Fibroblast of villous mesenchyme (primary cell): Measurements from ENCODE around the gene KY. TPM values are rescaled to one million over a fixed set of nuclear protein-coding genes. Genes with fewer than 3 reads are reported as not detected.

Source experiments
- DNase-seq: peaks from one replicate; pipeline ENCODE4 v3.0.0-alpha.2; 2010; ENCODE audit warnings: low read depth
- H3K4me3 ChIP-seq: 2 replicates; pipeline ENCODE4 v1.5.1; 2011; ENCODE audit warnings: low read depth, mild to moderate bottlenecking, low read length
- total RNA-seq: library from RNA; depleted of rRNA; stranded (reverse); fragments of >200 nt; gene quantifications from 2 replicates; pipeline ENCODE4 v1.2.3, GENCODE V29; 2012
- TF ChIP-seq, protein P1 (sequence below): IDR thresholded peaks from 2 replicates; pipeline ENCODE4 v1.5.1; 2012; ENCODE audit warnings: low read depth, mild to moderate bottlenecking, low read length; ENCODE audit not compliant: insufficient read depth

Gene KY
- total RNA-seq, 1 donor, result not detected

DNA sequence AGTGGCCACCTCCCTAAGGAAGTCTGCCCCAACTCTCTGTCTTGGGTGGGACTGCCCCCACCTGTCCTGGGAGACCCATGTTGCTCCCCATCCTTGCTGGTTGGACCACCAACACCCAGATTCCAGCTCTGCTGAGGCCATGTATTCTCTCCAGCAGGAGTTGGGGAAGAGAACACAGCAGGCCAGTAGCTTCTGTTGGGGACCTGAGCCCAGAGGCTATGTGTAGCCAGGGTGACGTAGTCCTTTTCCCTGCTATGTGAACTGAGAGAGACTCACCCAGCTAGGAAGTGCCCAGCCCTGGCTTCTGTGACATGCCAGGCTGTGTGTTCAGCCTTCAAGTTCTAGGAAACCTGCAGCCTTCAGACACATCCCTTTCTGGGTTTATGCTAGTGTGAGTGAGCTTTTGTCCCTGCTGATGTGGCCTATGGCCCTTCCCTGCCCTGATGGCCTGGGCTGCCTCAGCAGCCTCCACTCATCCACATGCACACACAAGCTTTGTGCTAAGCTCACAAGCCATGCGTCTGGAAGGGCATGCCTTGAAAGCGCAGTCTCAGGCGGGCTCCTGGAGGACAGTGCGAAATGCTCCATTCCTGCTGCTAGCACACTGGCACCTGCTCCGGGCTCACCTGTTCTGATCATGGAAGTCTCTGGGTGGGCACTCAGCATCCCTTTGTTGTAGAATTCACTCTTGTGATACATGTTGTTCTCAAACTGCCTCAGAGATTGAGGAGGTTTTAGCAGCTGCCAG lies 42.6 kb downstream of the KY start:
- no peak for DNase-seq
- TF ChIP-seq, protein P1, sequence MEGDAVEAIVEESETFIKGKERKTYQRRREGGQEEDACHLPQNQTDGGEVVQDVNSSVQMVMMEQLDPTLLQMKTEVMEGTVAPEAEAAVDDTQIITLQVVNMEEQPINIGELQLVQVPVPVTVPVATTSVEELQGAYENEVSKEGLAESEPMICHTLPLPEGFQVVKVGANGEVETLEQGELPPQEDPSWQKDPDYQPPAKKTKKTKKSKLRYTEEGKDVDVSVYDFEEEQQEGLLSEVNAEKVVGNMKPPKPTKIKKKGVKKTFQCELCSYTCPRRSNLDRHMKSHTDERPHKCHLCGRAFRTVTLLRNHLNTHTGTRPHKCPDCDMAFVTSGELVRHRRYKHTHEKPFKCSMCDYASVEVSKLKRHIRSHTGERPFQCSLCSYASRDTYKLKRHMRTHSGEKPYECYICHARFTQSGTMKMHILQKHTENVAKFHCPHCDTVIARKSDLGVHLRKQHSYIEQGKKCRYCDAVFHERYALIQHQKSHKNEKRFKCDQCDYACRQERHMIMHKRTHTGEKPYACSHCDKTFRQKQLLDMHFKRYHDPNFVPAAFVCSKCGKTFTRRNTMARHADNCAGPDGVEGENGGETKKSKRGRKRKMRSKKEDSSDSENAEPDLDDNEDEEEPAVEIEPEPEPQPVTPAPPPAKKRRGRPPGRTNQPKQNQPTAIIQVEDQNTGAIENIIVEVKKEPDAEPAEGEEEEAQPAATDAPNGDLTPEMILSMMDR, result no peak

DNA sequence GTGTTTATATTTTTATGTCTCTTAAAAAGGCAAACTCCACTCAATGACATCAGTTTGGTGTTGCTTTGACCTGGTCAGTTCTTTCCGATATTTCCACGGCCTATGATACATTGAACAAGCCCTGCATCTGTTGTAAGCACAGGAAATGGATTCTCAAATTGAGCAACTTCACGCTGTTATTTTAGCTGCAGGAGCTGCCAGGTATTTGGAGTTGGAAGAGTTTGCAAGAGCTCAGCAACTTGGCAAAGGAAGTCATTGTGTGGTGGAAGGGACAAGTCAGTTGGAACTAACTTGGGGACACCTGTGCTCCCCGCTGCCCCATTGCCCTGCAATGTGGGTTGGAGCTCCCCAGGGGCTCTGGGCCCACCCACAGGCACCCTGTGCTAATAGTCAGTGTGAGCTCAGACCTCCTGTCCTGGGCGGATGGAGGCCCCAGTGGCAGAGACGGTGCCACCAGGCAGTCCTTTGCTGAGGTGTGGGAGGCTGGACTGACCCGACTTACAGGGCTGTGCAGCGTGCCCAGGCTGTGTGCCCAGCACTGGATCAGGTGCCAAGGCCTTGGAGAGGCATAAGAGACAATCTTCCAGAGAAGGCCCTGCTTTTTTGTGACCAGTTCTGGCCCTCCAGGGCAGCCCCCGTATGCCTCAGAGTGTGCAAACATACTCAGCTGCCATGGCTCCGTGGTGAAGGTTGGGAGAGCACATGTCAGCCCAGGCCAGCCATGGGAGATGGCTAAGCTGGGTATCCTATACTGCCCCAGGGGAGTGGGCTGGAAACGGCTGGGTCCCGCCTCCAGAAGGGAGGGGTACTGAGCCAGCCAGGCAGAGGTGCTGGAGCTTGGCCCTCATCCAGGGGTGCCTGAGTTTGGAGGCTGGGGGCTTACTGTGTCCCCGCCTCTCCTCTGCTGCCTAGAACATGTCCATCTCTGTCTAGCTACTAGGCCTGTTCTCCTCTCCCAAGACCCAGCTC lies 43.5 kb downstream of the KY start:
- no peak overlapping the region for H3K4me3 ChIP-seq
- TF ChIP-seq, protein P1, result no peak
- no peak for DNase-seq

More for the DNA sequence above, 42.6 kb downstream of the KY start:
- no peak overlapping the region for H3K4me3 ChIP-seq

GRCh38 chr3:134606033-134607025 lies 44.5 kb downstream of the KY start:
- TF ChIP-seq, protein P1, result no peak
- H3K4me3 ChIP-seq, result no peak overlapping the region
- no peak for DNase-seq

DNA sequence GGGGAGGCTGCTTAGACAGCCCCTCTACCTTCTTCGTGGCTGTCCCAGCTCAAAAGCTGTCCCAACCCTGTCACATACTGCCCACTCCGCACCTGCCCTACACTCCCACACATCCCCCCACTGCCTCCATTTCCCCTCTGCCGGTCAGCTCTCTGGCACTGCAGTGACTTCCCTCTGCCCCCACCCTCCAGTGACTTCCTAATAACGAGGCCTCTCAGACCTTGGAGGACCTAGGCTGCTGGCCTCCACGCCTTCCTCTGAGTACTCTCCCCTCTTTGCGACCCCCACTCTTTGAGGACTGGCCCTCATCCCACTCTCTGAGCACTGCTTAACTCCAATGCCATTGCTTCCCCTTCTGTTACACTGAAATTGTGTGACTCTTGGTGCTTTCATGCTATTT lies 45.3 kb downstream of the KY start:
- H3K4me3 ChIP-seq, result no peak overlapping the region
- TF ChIP-seq, protein P1, result no peak
- DNase-seq, result no peak

DNA sequence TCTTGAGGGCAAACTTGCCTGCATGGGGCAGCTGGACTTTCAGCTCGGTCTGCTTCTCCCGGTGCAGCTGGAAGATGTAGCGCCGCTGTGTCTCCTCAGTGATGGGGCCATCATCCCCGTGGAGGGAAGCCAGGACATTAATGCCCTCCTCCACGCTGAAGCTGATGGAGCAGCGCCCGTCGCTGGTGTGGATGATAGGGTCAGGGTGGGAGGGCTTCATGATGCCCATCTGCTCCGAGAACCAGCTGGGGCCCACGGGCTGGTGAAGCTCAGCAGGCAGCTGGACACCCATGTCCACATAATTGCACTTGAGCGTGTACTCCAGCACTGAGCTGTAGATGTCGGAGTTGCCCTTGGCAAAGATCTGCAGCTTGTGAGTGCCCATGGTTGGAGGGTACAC lies 46.9 kb downstream of the KY start:
- no peak overlapping the region for H3K4me3 ChIP-seq
- TF ChIP-seq, protein P1, result no peak
- no peak for DNase-seq

- no peak for DNase-seq
- no peak overlapping the region for H3K4me3 ChIP-seq
- TF ChIP-seq, protein P1, result no peak
These were observed 47.3 kb downstream of the KY start for GRCh38 chr3:134603480-134603879.
